Measurements from ENCODE around the gene KIZ. TPM values are rescaled to one million over a fixed set of nuclear protein-coding genes. Genes with fewer than 3 reads are reported as not detected.
"Not testable (repeated sequence)": the region's sequence is repeated elsewhere in the genome, so short reads cannot be mapped to it uniquely, and the experiment has no call there.

Gene KIZ
- total RNA-seq, 1 donor from 2014 or later = 7.5 TPM

DNA sequence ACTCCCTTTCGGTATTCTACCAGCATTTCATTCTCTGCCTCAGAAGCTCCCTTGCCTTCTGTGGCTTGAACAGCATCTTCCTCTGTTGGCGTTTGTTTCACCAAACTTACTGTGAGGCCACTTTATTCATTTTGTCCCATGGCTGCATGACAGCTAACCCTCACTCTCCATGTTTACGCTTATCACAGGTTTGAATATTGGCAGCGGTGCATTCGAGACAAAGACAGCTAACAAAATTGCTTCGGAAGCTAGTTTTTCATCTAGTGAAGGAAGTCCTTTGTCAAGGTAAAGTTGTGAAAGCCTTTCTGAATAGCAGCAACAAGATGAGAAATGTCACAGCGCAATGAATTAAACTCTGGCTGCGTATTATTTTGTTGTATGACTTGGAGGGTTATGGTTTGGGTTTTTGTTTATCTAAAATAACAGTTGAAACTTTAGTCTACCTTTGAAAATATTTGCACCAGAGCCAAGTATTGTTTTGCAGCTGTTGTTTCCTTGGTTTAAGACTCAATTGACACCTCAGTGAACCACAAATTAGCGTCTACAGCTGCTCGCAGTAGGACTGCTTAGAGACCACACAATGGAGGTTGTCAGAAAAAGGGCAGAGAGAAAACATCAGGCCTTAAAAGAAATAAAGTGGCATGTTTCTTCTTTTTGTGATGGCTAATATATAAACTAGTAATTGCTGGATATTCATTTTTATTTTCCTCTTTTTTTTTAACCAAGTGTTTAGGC is 106.8 kb downstream of the KIZ start:
- no peak for DNase-seq

DNA sequence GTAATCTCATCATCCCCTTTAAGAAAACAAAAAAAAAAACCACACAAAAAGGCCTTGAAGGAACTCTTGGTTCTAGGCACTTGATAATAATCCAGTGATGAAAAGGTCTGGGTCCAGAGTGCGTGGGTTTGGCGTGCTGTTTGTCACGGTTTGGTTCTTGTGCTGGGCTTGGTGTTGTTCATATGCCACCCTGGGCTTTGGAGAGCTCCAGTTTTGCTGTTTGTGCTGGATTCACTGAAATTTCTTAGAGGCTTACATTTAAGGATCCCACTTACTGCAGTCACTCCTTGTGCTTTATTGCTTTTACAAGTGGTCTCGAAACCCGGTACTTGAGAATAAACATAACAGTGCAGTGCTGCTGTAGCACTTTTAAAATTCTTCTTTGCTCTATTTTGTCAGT is 108.4 kb downstream of the KIZ start:
- no peak for DNase-seq

DNA sequence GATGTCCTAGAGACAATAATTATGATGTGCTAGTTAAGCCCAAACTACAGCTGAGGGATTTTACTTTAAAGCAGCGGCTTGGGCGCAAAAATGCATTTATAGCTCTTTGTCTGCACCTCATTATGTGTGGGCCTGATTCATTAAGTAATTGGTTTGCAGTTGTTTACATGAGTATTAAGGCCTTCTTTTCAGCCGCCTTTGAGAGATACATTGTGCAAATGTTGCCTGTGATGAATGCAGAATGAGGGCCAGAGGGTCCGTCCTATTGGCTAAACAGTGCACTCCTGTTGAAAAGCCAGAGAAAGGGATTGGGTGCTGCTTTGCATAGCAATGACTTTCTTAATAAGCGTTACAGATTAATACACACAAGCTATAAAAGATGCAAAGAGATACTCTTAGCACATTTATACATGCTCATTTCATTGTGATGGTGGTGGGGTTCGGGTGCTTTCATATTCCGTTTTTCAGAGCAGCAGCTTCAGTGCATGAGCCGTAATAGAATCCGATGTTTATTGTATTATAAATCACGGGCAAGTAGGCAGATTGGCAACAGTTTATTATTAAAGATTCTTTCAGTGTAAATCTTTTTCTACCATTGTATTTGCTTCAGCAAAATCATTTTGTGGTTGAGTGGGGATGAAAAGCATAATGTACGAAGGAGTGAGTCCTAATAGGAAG is 109.1 kb downstream of the KIZ start:
- no peak for DNase-seq

DNA sequence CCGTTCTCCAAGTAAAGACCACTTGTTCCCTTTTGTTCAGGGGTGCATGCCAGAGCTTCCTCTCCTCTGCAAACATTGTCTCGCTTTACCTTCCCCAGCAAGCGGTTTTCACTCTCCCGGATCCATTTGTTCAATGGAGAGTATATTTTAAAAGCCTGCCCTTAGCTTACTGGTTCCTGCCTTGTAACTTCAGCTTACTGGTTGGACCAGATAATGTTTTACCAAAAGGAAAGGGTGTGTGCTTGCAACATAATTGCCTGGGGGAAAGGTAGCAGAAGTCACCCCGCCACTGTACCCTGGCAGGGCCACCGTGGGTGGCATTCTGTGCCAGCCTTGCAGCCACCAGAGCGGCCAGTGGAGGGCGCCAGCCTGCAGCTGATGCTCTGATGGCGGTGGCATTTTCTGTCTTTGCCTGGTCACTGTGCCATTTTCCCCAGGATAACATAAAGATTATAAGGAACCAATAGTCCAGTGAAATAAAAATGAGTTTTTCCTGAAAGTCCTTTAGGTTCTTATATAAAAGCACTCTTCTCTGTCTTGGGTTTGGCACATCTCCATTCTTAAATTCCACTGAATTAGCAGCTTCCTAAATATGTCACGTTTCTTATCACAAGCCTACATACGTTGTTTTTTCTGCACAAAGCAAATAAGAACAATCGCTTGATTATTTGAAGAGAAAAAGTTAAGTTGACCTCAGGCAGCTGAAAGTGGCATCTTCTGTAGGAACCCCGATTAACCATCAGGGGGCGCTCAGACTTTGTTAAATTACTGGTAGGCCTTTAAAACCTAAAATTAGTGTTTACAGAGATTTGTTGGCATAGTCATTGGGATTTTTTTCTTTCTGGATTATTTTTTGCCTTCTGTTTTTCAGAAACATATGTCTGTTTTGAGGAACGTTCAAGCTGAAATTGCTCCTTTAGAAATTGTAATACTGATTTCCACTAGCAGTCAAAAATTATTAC is 109.9 kb downstream of the KIZ start:
- peak; percentile 78 for DNase-seq

DNA sequence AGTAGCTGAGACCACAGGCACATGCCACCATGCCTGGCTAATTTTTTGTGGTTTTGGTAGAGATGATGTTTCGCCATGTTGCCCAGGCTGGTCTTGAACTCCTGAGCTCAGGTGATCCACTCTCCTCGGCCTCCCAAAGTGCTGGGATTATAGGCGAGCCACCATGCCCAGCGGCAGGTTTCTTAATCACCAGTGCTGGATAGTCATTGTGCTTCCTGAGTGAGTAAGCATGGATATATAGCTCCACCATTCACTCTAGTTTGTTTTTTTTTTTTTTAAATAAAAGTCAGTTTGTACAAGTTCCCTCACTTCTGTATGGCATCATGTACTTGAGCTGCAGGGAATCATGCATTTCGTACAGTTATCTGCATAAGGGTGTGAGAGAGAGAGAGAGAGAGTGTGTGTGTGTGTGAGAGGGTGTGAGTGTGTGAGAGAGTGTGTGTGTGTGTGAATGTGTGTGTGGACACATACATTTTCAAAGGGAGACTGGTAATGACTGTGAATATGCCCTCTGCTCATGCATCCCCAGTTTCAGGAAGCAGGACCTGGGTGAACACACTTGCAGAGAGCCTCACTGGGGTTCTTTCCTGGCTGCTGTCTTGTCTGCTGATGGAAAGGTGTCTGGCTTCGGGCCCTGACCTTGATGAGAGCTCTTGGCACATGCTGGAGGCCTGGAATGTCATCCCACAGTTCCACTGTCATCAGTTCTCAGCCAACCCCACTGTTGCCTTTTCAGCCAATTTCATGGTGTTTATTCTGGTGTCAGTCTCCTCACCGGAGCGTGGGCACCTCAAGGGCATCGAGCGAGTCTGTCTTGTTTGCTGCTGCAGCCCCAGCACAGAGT is 112.3 kb downstream of the KIZ start:
- DNase-seq = peak; percentile 13

DNA sequence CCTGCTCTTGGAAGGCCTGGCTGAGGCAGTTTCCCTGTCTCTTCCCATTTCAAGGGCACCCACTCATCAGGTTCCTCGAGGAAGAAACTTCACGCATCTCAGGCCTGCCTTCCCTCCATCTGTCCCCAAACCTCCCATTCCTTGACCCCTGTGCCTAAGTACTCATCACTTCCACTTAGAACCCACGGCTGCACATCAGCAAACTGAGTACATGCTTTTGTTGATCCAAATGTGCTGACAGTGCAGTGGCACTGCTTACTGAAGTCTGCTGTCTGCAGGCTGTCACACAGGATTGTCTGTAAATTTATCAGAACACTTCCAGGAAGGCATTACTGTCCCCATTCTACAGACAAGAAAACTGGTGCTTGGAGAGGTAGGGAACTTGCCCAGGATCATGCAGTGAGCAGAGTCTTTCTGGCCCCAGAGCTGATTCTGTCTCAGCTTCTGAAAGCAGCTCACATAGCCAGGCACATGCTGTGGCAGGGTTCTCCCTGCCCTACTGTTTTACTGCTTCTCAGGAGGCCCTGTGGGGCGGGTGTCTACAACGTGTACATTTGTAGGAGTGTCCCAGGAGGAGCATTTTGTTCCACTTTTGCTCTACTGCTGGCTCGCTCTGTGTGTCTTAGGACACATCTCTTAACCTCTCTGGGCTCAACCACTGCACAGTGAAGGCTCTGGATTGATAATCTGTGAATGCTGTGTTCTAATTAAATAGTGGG is 113.1 kb downstream of the KIZ start:
- no peak for DNase-seq

DNA sequence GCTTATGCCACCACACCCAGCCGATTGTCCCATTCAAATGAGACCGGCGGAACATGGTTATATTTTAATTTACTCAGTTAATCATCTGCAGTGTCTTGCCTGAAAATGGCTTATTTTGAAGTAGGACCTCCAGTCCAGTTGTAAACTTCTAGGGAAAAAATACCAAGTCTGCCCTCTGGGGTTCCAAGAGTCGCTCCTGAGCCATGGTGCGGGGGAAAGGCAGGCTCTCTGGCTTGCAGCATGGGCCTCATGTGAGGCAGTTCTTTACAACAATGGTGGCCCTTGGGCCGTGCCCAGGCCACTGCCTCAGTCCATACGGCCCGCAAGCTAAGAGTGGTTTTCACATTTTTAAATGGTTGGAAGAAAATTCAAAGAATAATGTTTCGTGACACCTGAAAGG is 114.5 kb downstream of the KIZ start:
- DNase-seq = no peak

DNA sequence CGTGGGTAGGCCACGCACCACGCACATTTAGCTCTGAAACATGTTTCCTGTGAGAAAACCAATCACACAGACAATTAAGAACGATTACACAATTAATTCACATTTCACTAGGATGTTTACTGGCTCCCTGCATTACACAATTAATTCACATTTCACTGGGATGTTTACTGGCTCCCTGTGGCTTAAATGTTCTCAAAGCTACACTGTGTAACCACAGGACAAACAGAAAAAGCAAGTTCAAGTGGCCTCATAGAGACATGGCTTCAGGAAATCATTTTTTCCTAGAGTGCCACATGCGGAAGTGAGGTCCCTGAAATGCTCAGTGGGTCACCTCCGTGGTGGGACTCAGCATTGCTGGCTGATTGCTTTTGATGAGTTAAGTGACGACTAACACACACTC is 115.5 kb downstream of the KIZ start:
- no peak for DNase-seq

DNA sequence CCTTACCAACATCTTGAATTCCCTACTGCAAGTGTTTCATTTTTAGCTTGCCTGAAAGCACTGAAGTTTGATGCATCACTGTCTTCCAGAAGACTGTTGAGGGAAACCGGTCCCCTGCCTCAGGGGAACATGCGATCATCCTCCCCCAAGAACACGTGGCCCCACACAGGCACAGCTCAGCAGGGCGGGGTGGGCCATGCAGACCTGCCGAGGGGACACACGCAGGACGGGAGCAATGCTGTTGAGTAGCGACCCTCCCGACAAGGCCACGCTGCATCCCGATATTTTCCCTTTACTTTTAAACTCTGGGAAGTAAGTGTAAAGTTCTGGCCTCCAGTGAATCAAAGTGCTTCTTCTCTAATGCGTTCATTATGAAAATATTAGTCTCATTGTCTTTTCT is 117.9 kb downstream of the KIZ start:
- no peak for DNase-seq

DNA sequence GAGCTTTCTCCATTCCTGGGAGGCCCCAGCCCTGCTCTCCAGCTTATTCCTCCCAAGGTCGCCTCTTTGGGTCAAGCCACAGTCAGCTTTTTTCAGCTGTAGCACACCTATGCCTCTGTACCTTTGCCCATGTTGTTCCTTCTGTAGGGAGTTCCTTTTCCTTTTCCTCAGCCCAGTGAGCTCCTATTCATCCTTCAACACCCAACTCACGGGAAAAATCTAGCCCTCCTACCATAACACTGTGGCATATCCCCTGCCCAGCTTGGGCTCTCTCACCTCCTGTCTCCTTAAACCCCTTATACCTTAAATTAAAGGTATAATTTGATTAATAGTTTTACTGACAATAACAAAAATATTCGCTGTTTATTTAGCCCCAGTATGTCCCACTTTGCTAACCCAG is 118.9 kb downstream of the KIZ start:
- DNase-seq = no peak

DNA sequence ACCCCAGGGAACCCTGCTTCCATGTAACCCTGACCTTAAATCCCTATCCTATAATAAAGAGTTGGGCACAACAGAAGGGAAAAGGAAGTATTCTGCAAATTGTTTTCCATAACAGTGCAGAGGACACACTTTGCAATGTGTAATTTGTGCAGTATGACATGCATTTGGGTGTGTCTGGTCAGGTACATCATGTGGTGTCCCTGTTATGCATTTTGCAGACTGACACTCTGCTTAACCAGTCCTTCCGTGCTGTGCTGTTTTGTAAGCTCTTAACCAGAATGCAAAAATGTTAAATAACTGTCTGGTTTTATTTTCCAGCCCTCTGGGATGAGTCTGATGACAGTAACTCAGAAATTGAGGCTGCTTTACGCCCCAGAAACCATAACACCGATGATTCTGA is 120.3 kb downstream of the KIZ start:
- DNase-seq = no peak

DNA sequence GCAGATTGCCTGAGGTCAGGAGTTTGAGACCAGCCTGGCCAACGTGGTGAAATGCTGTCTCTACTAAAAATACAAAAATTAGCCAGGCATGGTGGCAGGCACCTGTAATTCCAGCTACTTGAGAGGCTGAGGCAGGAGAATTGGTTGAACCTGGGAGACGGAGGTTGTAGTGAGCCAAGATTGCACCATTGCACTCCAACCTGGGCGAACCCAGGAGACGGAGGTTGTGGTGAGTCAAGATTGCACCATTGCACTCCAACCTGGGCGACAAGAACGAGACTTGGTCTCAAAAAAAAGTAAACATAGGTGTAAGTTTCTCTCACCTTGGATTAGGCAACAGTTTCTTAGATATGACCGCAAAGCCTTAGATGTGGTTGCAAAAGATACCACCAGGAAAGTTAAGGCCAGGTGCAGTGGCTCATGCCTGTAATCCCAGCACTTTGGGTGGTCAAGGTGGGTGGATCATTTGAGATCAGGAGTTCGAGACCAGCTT is 121.8 kb downstream of the KIZ start:
- not testable (repeated sequence) for DNase-seq

DNA sequence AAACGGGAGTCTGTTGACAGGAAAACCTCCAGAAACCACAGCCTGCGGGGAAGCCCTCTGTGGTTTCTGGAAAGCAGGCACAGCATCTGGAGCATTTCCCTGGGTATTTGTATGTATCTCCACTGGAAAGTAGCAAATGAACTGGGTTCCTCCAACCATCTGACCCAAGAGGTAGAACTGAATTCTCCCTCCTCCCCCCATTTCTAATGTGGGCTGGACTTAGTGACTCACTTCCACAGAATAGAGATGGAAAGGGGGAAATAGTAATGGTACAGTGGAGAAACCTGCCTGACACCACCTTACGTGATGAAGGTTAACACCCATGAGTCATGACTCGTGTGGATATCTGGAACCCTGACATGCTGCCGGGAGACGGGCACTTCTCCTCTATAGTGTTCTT is 125.4 kb downstream of the KIZ start:
- DNase-seq = no peak

DNA sequence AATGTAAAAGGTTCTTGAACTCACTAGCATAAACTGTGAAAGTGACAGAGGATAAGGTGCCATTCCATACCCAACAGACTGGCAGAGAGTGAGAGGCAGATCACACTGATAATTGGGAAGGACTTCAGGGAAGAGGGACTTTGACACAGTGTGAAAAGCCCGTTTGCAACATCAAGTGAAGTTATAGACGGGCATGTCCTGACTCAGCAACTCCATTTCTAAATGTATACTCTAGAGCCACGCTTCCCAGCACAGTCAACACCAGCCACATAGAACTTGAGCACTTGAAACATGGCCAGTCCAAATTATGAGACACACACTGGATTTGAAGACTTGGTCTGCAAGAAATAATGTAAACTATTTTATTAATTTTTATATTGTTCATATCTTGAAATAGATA is 131.3 kb downstream of the KIZ start:
- no peak for DNase-seq

DNA sequence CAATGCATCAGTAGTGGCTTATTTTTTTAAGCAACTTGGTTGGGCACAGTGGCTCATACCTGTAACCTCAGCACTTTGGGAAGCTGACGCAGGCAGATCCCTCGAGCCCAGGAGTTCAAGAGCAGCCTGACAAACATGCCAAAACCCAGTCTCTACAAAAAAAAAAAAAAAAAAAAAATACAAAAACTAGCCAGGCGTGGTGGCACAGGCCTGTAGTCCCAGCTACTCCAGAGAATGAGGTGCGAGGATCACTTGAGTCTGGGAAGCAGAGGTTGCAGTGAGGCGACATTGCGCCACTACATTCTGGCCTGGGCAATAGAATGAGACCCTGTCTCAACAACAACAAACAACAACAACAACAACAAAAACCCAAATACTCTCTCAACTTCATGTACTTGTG is 132.5 kb downstream of the KIZ start:
- DNase-seq = no peak

DNA sequence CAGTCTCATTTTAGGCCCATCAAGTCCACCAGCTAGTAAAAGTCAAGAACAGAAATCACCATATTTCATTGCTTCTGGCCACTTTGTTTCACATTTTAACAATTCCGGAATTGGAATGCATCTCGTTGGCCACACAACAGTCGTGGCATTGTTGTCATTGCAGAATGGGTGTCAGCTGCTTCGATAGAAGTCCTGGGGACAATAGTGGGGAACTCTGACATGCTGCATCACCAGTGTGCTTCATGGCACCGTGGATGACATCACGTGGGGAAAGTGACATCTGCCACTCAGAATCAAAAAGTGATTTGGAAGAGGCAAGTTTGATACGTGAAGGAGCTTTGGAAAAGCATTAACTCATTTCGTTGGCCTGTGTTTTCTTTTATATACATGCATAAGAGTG is 133.5 kb downstream of the KIZ start:
- no peak for DNase-seq

DNA sequence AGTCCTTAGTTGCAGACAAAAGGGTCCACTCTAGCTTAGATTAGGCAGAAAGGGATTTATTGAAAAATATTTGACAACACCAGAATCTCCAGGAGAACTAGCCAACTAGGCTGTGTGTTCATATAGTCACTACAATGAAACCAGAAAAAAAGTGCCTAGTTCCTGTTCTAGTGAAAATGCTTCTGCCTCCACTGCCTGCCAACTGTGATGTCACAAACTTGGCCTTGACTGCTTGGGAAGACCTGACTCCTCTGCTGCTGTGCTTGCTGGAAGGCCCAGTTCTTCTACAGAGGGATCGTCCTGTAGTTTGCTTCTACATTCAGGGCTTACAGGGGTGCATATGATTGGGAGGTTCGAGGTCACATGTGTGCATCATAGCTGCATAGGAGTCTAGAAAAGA is 136.9 kb downstream of the KIZ start:
- DNase-seq = no peak

DNA sequence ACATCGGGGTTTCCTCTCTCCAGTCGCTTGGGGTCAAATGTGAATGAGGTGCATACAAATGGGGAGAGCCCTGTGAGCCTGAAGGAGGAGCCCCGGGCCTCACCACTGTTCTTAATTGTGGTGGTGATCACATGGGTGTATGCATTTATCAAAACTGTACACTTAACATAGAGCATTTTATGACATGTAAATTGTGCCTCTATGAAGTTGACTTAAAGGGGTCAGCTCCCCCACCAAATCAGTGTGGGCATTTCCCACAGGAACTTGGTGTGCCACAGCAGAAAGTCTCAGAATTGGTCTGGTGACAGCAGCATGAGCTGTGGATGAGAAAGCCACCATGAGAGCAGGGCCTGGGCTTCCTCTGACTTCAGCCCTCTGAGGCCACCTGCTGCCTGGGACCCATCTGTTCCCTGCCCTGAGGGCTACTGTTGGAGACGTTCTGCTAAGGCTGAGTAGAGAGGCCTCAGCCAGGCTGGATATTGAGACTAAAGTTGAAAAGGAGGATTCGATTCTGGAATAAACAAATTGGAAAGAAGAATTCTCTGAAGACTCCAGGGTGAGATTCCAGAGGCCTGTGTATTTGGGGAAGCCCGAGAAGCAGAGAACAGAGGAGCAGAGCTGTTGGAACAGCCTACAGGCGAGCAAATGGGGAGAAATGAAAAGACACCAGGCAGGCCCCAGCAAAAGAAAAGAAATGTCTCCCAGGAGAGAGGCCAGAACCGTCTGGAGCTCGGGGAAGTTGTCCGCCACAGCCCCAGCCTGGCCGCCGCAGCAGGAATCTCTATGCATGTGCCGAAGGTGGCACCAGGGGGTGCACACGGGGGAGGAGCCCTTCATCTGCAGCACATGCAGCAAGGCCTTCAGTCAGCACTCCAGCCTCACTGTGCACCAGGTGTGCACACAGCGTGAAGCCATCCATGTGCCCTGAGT is 139.6 kb downstream of the KIZ start:
- DNase-seq = no peak

DNA sequence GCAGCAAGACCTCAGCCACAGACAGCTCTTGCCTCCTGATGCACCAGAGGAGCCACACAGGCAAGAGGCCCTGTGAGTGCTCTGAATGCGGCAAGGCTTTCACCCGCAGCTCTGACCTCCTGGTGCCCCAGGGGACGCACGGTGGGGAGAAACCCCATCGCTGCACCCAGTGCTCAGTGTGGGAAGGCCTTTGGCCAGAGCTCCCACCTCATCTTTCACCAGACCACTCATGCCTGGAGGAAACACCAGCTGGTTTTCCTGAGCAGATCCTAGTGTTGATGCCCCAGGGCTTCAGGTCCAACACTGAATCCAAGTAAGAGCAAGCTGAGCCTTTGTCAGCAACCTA is 140.3 kb downstream of the KIZ start:
- no peak for DNase-seq

DNA sequence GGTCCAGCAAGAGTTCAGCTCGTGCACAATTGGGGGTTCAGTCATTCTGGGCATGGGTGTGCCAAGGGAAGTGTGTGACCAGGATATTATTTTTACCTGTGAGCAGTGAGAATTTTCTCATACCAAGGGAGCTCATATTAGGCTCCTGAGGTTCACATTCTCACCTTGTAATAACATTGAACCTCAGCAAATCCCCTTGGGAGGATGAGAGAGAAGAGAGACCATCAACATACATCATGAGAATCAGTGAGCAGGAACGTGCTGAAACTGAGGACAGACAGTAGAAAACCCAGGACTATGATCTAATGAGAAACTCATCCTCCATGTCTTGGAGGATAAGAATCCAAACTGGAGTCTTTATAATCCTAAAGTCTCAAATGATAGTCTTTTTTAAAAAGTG is 143.9 kb downstream of the KIZ start:
- no peak for DNase-seq

DNA sequence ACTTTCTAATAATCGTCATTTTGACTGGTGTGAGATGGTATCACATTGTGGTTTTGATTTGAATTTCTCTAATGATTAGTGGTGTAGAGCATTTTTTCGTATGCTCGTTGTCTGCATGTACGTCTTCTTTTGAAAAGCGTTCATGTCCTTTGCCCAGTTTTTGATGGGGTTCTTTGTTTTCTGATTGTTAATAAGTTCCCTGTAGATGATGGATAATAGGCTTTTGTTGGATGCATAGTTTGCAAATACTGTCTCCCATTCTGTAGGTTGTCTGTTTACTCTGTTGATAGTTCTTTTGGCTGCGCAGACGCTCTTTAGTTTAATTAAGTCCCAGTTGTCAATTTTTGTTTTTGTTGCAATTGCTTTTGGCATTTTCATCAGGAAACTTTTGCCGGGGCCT is 144.9 kb downstream of the KIZ start:
- DNase-seq = no peak

Measured in dermis blood vessel endothelial cell (primary cell).